ENCODE measurements around the gene FAT4. TPM values are rescaled to one million over a fixed set of nuclear protein-coding genes. Genes with fewer than 3 reads are reported as not detected.

The FAT4 gene
- total and polyA plus RNA-seq, 2 of the 8 experiments (the other 6 are each of a cell fraction or from before 2014, with no cell fraction given) = 1.3 to 5.3 TPM

- TF ChIP-seq CHD7 (IDR thresholded peaks at IDR 0.05; ENCODE audit: insufficient replicate concordance, low read length) (peak; percentile 39), KDM4A (IDR thresholded peaks at IDR 0.05; ENCODE audit: low read depth, low read length, severe bottlenecking) (no peak), CHD2 (IDR thresholded peaks at IDR 0.05; ENCODE audit: low read length) (no peak), CHD1 (IDR thresholded peaks at IDR 0.05; ENCODE audit: low read depth, low read length) (no peak), CTBP2 (IDR thresholded peaks at IDR 0.05; ENCODE audit: borderline replicate concordance, insufficient read depth, insufficient read length, low read length) (no peak), POLR2A (IDR thresholded peaks at IDR 0.05; ENCODE audit: control extremely low read depth in 1 of 2, low read depth in 2 of 2, low read length in 2 of 2) (no peak), KDM1A (IDR thresholded peaks at IDR 0.05; ENCODE audit: borderline replicate concordance, low read length) (no peak), JUND (IDR thresholded peaks at IDR 0.05; ENCODE audit: low read length) (no peak), YY1 (IDR thresholded peaks at IDR 0.05; ENCODE audit: low read depth, low read length) (no peak)
- TF ChIP-seq, protein P1, sequence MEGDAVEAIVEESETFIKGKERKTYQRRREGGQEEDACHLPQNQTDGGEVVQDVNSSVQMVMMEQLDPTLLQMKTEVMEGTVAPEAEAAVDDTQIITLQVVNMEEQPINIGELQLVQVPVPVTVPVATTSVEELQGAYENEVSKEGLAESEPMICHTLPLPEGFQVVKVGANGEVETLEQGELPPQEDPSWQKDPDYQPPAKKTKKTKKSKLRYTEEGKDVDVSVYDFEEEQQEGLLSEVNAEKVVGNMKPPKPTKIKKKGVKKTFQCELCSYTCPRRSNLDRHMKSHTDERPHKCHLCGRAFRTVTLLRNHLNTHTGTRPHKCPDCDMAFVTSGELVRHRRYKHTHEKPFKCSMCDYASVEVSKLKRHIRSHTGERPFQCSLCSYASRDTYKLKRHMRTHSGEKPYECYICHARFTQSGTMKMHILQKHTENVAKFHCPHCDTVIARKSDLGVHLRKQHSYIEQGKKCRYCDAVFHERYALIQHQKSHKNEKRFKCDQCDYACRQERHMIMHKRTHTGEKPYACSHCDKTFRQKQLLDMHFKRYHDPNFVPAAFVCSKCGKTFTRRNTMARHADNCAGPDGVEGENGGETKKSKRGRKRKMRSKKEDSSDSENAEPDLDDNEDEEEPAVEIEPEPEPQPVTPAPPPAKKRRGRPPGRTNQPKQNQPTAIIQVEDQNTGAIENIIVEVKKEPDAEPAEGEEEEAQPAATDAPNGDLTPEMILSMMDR (IDR thresholded peaks at IDR 0.05; ENCODE audit: control extremely low read depth in 1 of 3, insufficient read depth in 1 of 3, low read depth in 1 of 3, low read length in 3 of 3) = peak in 2 of 3 experiments; percentile 87 to 90; a peak in 3 of 4 replicates
These were observed 1.3 kb upstream of the FAT4 start (continued) for GRCh38 chr4:125313497-125313896.
